DOHH2 (cell line): ENCODE data around the gene TBC1D22A.

Experiments used
- H3F3A ChIP-seq: fragments of 200-600 bp; sonication (generic), shearing (Covaris generic); 2 replicates; pipeline ENCODE4 v1.6.0; 2016; ENCODE audit warnings: antibody characterized with exemption, mild to moderate bottlenecking; ENCODE audit not compliant: control insufficient read depth, insufficient read depth
- H3K27ac ChIP-seq: fragments of 200-600 bp; sonication (generic); 2 replicates; pipeline ENCODE4 v1.5.1; 2014; ENCODE audit warnings: low read depth, mild to moderate bottlenecking, low read length, moderate library complexity
- H3K27me3 ChIP-seq: fragments of 200-600 bp; sonication (generic); 2 replicates; pipeline ENCODE4 v1.6.1; 2014; ENCODE audit warnings: mild to moderate bottlenecking, low read length, mixed read lengths; ENCODE audit not compliant: control insufficient read depth
- H3K36me3 ChIP-seq: fragments of 200-600 bp; sonication (generic); 2 replicates; pipeline ENCODE4 v1.6.1; 2014; ENCODE audit warnings: mild to moderate bottlenecking, low read length, moderate library complexity, mixed read lengths; ENCODE audit not compliant: control insufficient read depth
- H3K4me1 ChIP-seq: fragments of 200-600 bp; sonication (generic); 2 replicates; pipeline ENCODE4 v1.6.1; 2014; ENCODE audit warnings: mild to moderate bottlenecking, low read length, mixed read lengths; ENCODE audit not compliant: control insufficient read depth
- H3K4me2 ChIP-seq: fragments of 200-600 bp; sonication (generic); 2 replicates; pipeline ENCODE4 v1.6.0; 2014; ENCODE audit warnings: mild to moderate bottlenecking, low read length, moderate library complexity
- H3K4me3 ChIP-seq: fragments of 200-600 bp; sonication (generic); 2 replicates; pipeline ENCODE4 v1.5.1; 2014; ENCODE audit warnings: mild to moderate bottlenecking, low read length, mixed read lengths
- H3K79me2 ChIP-seq: fragments of 200-600 bp; sonication (generic); 2 replicates; pipeline ENCODE4 v1.6.1; 2014; ENCODE audit warnings: mild to moderate bottlenecking, low read length, mixed read lengths; ENCODE audit not compliant: control insufficient read depth
- H3K9me2 ChIP-seq: fragments of 200-600 bp; sonication (generic); replicated peaks from 2 replicates; pipeline ENCODE4 v1.6.1; 2014; ENCODE audit warnings: mild to moderate bottlenecking, low read length, mixed read lengths; ENCODE audit not compliant: control insufficient read depth
- H3K9me3 ChIP-seq: fragments of 200-600 bp; sonication (generic); 2 replicates; pipeline ENCODE4 v1.6.1; 2014; ENCODE audit warnings: antibody characterized with exemption, low read length, mixed read lengths; ENCODE audit not compliant: control insufficient read depth, insufficient read depth
- H4K20me1 ChIP-seq: fragments of 200-600 bp; sonication (generic); 2 replicates; pipeline ENCODE4 v1.6.0; 2014; ENCODE audit warnings: low read depth, mild to moderate bottlenecking, antibody characterized with exemption, low read length, moderate library complexity; ENCODE audit not compliant: control insufficient read depth, insufficient read depth
- EZH2phosphoT487 ChIP-seq: fragments of 200-600 bp; sonication (generic); IDR thresholded peaks from 2 replicates; pipeline ENCODE4 v1.6.1; 2017; ENCODE audit warnings: borderline replicate concordance, mild to moderate bottlenecking, antibody characterized with exemption, low read length, moderate library complexity, mixed read lengths
- TF ChIP-seq, protein P1 (sequence below): fragments of 200-600 bp; sonication (generic); IDR thresholded peaks from one replicate; pipeline ENCODE4 v1.5.1; 2014; ENCODE audit warnings: antibody characterized with exemption, mild to moderate bottlenecking, low read depth, low read length; ENCODE audit not compliant: poor library complexity, severe bottlenecking

TBC1D22A gene

GRCh38 chr22:46856661-46857060 lies 94.2 kb downstream of the TBC1D22A start:
- Histone ChIP-seq H3K4me3 (no peak overlapping the region), H3K27me3 (no peaks in the 10 kb centered on the region), H3K4me1 (no peaks in the 10 kb centered on the region), H3K27ac (no peak overlapping the region), H3K9me3 (no peaks in the 10 kb centered on the region), H3K36me3 (peaks cover 20% of the 10 kb centered on the region), H3K9me2 (no peaks in the 10 kb centered on the region), H3F3A (no peaks in the 10 kb centered on the region; the same call in 1 of the 2 replicates), H4K20me1 (peaks cover 8% of the 10 kb centered on the region; the same call in 1 of the 2 replicates), H3K4me2 (no peak overlapping the region), H3K79me2 (peaks cover 85% of the 10 kb centered on the region)
- no peak for TF ChIP-seq EZH2phosphoT487
- TF ChIP-seq, protein P1, sequence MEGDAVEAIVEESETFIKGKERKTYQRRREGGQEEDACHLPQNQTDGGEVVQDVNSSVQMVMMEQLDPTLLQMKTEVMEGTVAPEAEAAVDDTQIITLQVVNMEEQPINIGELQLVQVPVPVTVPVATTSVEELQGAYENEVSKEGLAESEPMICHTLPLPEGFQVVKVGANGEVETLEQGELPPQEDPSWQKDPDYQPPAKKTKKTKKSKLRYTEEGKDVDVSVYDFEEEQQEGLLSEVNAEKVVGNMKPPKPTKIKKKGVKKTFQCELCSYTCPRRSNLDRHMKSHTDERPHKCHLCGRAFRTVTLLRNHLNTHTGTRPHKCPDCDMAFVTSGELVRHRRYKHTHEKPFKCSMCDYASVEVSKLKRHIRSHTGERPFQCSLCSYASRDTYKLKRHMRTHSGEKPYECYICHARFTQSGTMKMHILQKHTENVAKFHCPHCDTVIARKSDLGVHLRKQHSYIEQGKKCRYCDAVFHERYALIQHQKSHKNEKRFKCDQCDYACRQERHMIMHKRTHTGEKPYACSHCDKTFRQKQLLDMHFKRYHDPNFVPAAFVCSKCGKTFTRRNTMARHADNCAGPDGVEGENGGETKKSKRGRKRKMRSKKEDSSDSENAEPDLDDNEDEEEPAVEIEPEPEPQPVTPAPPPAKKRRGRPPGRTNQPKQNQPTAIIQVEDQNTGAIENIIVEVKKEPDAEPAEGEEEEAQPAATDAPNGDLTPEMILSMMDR = no peak

DNA sequence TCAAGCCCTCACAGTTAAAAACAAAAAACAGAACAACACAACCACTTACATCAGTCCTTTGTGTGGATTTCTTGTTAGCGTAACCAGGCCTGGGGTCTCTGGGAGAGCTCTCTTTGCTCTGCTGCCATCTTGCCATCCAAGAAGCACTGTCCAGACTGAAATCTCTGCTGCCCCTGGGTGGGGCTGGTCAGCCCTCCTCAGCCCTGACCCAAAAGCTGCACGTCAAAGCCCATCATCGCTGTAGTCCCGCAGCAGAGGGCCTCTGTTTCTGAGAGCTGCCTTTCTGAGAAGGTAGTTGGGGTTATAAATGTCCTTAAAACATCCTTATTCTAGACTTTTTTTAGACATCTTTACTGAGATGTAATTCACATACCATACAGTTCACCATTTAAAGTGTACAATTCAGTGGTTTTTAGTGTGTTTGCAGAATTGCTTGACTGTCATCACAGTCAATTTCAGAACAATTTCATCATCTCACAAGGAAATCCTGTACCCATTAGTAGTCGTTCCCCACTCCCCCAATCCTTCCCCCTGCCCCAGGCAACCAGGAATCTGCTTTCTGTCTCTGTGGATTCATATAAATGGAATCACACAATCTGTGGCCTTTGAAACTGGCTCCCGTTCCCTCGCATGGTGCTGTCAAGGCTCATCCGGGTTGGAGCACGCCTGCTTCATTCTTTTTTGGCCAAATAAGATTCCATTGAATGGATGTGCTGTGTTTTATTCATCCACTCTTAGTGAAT lies 94.9 kb downstream of the TBC1D22A start:
- peaks cover 85% of the 10 kb centered on the region for H3K79me2 ChIP-seq

DNA sequence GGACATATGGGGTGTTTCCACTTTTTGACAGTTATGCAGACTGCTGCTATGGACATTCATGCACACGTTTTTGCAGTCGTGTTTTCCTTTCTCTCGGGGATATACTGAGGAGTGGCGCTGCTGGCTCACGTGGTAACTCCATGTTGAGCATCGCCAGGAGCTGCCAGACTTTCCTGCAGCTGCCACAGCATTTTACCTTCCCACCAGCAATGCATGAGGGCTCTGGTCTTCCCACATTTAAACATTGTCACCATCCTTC lies 95.4 kb downstream of the TBC1D22A start:
- no peaks in the 10 kb centered on the region for H3K4me1 ChIP-seq
- no peak overlapping the region for H3K4me2 ChIP-seq
- no peaks in the 10 kb centered on the region; the same call in 1 of the 2 replicates for H3F3A ChIP-seq
- H3K79me2 ChIP-seq = peaks cover 85% of the 10 kb centered on the region
- H3K9me2 ChIP-seq = no peaks in the 10 kb centered on the region
- no peak overlapping the region for H3K27ac ChIP-seq
- H4K20me1 ChIP-seq = peaks cover 4% of the 10 kb centered on the region; the same call in 1 of the 2 replicates
- H3K27me3 ChIP-seq = no peaks in the 10 kb centered on the region
- no peaks in the 10 kb centered on the region for H3K9me3 ChIP-seq
- H3K36me3 ChIP-seq = peaks cover 15% of the 10 kb centered on the region
- no peak overlapping the region for H3K4me3 ChIP-seq
- TF ChIP-seq, protein P1 = no peak
- no peak for TF ChIP-seq EZH2phosphoT487

More for the DNA sequence above, 94.9 kb downstream of the TBC1D22A start:
- Histone ChIP-seq H3K9me2 (no peaks in the 10 kb centered on the region), H3K4me3 (no peak overlapping the region), H4K20me1 (peaks cover 8% of the 10 kb centered on the region; the same call in 1 of the 2 replicates), H3F3A (no peaks in the 10 kb centered on the region; the same call in 1 of the 2 replicates), H3K9me3 (no peaks in the 10 kb centered on the region), H3K4me1 (no peaks in the 10 kb centered on the region), H3K27me3 (no peaks in the 10 kb centered on the region), H3K36me3 (peaks cover 18% of the 10 kb centered on the region), H3K27ac (no peak overlapping the region), H3K4me2 (no peak overlapping the region)
- TF ChIP-seq, protein P1 = no peak
